HG03378 (cell line): ENCODE results near the gene IQCF2.
"Not testable (repeated sequence)": the region's sequence is repeated elsewhere in the genome, so short reads cannot be mapped to it uniquely, and the experiment has no call there.

Experiments
- ATAC-seq: cut with Tn5 transposase; IDR thresholded peaks from one replicate; pipeline ENCODE4 v1.9.1; 2021; ENCODE audit warnings: mild to moderate bottlenecking, moderate library complexity; ENCODE audit not compliant: unreplicated experiment

The IQCF2 gene

DNA sequence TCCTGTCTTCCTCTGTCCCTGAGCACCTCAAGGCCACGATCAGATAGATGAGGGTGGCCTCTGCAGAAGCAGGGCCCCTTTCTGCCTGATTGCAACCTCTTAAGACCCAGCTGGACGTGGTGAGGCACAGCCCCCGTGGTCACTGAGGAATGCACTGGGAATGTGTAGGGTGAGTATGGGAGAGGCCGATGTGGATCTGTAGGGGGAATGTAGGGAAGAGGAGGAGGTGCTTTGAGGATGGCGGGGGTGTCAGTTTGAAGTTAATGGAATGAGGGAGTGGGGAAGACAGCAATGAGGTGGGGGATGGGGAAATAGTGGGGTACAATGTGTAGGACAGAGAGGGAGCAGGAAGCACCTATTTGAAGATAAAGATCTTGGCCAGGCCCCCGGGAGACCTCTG lies 14.8 kb downstream of the IQCF2 start:
- ATAC-seq, result no peak

GRCh38 chr3:51879937-51880336 lies 18.5 kb downstream of the IQCF2 start:
- no peak for ATAC-seq

- ATAC-seq, result no peak
Observed at GRCh38 chr3:51886447-51886846, 25.0 kb downstream of the IQCF2 start.

DNA sequence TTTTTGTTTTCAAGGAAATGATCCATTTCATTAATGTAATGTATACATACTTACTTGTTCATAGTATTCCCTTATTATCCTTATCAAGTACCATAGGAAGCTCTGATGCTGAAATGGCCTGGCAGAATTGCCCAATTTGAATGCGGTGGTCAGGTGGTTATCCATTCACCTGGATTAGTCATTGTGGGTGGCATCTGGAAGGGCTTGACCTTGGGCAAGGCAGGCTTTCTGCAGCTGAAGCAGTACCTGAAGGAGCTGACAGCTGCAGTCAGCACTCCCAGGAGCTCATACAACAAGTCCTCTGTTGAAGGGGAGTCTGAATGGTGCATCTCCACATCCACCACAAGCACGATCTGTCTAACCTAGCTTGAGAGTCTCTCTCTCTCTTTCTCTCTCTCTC lies 26.2 kb downstream of the IQCF2 start:
- ATAC-seq, result no peak

DNA sequence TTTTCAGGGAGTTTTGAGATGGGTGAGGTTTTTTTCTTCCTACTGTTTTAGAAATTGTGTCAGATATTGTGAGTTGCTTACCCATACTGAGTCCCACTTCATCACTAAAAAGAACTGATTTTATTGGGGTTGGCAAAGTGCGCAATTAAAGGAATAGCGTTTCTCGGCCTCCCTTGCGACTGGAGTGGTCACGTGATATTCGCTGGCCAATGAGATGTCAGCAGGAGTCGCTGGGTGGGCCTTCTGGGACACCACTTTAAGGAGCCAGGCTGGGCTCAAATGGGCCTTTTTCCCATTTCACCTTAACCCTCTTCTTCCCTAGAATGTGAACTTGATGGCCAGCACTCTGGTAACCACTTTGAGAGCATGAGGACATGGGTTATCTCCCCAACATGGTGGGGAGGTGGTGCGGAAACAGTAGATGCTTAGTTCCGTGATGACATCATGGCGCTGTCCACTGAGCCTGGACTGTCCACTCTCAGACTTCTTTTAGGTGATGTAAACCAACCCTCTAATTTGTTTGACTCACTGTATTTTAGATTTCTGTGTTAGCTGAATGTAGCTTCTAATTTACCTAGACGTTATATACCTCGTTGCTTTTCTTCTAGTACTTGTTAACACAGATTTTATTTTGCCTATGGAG lies 27.2 kb downstream of the IQCF2 start:
- no peak for ATAC-seq

GRCh38 chr3:51891242-51892039 lies 30.0 kb downstream of the IQCF2 start:
- no peak for ATAC-seq

- no peak for ATAC-seq
Observed at GRCh38 chr3:51894391-51894790, 33.0 kb downstream of the IQCF2 start.

- no peak for ATAC-seq
Observed at GRCh38 chr3:51894939-51895338, 33.5 kb downstream of the IQCF2 start.

GRCh38 chr3:51896607-51897305 lies 35.3 kb downstream of the IQCF2 start:
- ATAC-seq, result no peak

- no peak for ATAC-seq
Observed at GRCh38 chr3:51897391-51897790, 36.0 kb downstream of the IQCF2 start.

DNA sequence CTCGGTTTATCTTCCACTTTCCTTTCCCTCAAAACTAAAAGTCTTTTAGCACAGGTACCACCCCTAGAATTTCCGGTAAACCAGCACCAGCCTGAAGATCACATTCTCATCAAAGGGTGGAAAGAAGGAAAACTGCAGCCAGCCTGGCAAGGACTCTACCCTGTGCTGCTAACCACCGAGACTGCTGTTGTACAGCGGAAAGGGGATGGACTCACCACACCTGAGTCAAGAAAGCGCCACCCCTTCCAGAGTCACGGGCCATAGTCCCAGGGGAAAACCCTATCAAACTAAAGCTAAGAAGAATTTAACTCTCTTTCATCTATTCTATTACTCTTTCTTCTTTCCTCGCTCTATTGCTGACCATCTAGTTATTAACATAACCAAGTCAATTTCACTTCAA lies 38.6 kb downstream of the IQCF2 start:
- not testable (repeated sequence) for ATAC-seq

DNA sequence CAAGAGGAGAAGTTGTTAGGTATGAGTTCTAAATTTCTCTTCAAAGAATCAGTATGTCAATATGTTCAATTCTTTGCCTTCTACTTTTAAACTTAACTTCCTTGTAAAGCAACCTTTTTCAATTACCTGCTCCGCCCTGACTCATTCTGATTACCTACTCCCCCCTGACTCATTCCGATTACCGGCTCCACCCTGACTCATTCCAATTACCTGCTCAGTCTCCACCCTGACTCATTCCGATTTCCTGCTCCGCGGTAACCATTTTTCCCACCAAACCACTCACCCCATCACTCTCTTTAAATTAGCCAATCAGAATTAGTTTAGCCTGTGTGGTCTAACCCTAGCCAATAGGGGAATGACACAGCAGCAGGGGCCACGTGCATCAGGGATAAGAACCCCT lies 40.9 kb downstream of the IQCF2 start:
- ATAC-seq, result not testable (repeated sequence)

- no peak for ATAC-seq
Observed at GRCh38 chr3:51904034-51904823, 42.8 kb downstream of the IQCF2 start.

DNA sequence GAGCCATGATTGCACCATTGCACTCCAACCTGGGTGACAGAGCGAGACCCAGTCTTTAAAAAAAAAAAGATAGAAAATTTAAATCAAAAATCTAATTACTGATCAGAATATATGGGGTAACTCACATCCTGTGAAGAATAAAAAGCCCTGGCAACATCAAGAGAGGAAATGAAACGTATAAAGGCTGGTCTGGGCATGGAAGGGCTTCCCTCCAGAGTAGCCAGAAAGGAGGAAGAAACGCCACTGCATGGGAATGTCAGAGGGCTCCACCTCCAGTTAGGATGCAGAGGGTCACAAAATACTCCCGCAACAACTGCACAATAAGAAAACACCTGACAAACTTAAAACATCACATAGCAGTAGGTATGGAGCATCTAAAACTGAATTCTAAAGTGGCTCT lies 46.6 kb downstream of the IQCF2 start:
- ATAC-seq, result no peak
